LNCaP clone FGC (cell line): ENCODE measurements around the gene FXYD1.
A peak's percentile ranks its signal among the peaks of the same experiment; 100 is the strongest.

ENCODE experiments used
- DNase-seq: peaks from one replicate; pipeline ENCODE4 v3.0.0-alpha.2; 2011; ENCODE audit warnings: low read depth
- H3K4me3 ChIP-seq: 2 replicates; pipeline ENCODE4 v1.5.1; 2011; ENCODE audit warnings: mild to moderate bottlenecking, low read depth, low read length, control low read depth
- CTCF ChIP-seq: IDR thresholded peaks from 2 replicates; pipeline ENCODE4 v1.5.1; 2012; ENCODE audit warnings: mild to moderate bottlenecking; ENCODE audit not compliant: control insufficient read depth, insufficient read depth; ENCODE audit errors: extremely low read depth

FXYD1 gene

GRCh38 chr19:35153701-35154524, 15.3 kb downstream of the FXYD1 start:
- no peak for TF ChIP-seq CTCF
- no peak for DNase-seq

GRCh38 chr19:35154525-35155406, 16.1 kb downstream of the FXYD1 start, which contains the start of gene FXYD5:
Gene FXYD5, plus strand, starts transcription at chr19:35154735. Its CDS starts 816 bp downstream, at chr19:35155551.
- TF ChIP-seq CTCF, result no peak
- no peak for DNase-seq
- peak within 1 kb of the TSS; percentile 18; the same call in 1 of the 2 replicates for H3K4me3 ChIP-seq

More at GRCh38 chr19:35153701-35154524, 15.3 kb downstream of the FXYD1 start:
- peak overlapping the region; percentile 18; the same call in 1 of the 2 replicates for H3K4me3 ChIP-seq

- no peak for DNase-seq
Observed at GRCh38 chr19:35155441-35155840, 16.8 kb downstream of the FXYD1 start.

GRCh38 chr19:35155981-35156672, 17.5 kb downstream of the FXYD1 start:
- H3K4me3 ChIP-seq, result no peak overlapping the region
- TF ChIP-seq CTCF, result no peak
- DNase-seq, result no peak

More at GRCh38 chr19:35155441-35155840, 16.8 kb downstream of the FXYD1 start:
- TF ChIP-seq CTCF, result no peak
- H3K4me3 ChIP-seq, result no peak overlapping the region

GRCh38 chr19:35156673-35157014, 18.0 kb downstream of the FXYD1 start:
- no peak for TF ChIP-seq CTCF
- H3K4me3 ChIP-seq, result no peak overlapping the region
- no peak for DNase-seq

GRCh38 chr19:35157431-35157830, 18.8 kb downstream of the FXYD1 start:
- H3K4me3 ChIP-seq, result no peak overlapping the region
- TF ChIP-seq CTCF, result no peak
- DNase-seq, result no peak
